Measurements from ENCODE around the gene BEST4.
"Not testable (repeated sequence)": the region's sequence is repeated elsewhere in the genome, so short reads cannot be mapped to it uniquely, and the experiment has no call there.

The BEST4 gene

DNA sequence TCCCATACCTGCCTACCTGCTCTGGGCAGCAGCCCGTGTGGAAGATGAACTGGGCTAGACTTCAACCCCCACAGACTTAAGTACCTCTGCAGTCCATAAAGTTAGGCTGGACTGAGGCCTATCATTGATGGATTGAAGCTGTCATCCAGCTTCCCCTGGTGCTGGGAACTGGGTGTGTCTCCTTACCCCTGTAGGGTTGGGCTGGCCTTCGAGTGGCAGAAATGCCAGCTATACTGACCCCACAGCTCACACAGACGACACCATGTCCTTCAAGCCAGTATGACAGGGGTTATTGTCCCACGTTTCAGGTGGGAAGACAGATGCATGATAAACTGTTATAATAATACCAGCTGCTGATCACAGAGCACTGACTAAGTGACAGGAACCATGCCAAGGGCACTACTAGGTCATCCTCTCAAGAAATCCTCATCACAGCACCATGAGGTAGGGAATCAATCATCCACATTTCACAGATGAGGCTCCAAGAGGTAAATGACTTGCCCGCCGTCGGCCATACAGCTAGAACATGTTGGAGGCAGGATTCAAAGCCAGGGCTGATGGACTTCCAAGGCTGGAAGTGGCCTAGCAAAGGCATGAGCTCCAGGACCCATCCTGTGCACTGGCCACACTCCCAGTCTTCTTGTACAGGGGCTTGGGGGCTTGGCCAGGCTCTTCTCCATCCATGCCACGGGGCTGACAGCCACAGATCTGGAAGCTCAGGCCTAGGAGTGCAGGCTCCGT lies at the start of gene BEST4:
Gene BEST4 (minus strand): TSS at position 51 of the 741 bp plus-strand sequence. CDS start 465 bp downstream, outside the sequence.
- no peak for ATAC-seq

DNA sequence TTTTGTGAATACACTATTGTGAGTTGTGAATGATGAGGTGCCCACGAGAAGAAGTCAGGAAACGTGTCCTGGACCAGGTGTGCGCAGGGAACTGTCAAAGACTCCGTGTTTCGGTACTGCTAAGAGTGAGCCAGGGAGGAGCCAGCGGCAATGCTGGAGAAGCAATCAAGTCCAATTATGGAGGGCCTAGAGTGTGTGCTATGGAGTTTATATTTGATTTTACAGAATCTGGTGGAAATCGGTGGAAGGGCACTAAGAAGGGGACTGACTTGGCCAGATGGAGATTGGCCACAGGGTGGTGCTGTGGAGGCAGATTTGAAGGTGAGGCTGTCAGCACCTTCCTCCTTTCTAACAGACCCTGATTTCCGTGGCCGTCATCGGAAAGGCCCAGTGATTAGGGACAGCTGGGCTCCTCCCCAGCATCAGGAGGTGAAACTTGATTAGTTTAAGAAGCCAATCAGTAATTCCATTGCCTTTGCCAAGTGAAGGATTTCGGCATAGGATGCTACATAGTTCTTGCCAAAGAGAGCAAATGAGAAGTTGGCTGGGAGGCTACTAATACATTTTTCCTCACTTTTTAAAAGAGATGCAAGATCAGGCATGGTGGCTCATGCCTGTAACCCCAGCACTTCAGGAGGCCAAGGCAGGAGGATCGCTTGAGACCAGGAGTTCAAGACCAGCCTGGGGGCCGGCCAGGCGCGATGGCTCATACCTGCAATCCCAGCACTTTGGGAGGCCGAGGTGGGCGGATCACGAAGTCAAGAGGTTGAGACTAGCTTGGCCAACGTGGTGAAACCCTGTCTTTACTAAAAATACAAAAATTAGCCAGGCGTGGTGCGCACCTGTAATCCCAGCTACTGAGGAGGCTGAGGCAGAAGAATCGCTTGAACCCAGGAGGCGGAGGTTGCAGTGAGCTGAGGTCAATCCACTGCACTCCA lies 48.0 kb upstream of the BEST4 start:
- ATAC-seq = peak; percentile 95 to 97

DNA sequence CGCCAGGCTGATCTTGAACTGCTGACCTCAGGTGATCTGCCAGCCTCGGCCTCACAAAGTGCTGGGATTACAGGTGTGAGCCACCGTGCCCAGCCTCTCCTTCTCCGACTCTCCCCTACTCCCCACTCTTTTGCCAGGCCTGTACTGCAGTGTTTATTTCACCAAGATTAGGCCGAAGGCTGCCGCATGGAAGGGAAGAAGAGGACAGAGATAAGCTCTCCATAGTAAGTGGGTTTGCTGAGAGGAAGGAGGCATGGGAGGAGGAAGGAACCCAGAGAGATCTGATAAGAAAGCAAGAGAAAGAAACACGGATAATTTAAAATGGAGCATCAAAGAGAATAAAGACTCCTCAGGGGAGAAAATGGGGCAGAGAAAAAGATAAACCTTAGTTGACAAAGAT lies 46.4 kb upstream of the BEST4 start:
- ATAC-seq = no peak

DNA sequence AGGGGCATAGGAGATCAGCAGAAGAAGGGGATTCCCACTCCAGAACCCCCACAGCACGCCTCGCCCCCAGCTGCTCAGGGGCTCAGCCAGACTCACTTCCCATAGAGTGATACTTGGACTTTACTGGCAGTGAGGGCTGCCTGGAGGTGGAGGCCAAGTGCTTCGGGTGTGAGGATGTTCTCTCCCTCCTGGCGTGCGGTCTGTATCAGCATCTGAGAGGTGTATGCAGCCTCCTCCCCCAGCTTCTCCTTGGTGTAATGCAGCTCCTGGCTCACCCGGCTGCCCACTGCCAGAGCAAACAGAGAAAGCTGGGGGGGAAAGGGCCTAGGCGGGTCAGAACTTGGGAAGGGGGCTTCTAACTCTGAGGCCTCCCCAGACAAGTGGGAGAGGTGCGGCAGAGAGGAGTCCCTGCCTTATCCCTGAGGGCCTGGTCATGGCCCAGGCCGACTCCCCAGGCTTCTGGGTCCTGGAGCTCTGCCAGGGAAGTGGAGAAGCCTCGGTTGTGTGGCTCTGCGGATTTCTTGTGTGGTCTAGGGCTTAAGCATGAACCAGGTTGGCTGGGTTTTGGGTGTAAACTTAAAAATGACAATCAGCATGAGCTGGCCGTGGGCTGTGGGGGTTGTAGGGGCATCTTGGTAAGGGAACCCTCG lies 44.2 kb upstream of the BEST4 start:
- ATAC-seq = no peak

DNA sequence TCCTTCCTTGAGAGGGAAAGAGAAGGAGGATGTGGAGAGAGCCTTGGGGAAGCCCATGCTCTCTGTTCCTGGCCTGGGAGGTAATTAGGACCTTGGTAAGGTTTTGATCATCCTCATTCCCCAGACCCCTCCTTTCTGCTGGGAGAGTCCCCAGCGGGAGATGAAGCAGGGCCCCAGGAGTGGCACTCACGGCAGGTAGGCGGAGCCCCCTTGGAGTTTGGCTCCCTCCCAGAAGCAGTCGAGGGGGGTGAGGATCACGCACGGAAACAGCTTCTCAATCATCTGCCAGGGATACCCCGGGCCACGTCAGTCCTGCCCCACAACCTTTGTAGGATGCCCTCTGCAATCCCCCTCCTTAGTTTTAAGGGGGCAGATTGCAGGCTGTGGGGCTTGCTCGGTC lies 43.5 kb upstream of the BEST4 start:
- ATAC-seq = no peak

DNA sequence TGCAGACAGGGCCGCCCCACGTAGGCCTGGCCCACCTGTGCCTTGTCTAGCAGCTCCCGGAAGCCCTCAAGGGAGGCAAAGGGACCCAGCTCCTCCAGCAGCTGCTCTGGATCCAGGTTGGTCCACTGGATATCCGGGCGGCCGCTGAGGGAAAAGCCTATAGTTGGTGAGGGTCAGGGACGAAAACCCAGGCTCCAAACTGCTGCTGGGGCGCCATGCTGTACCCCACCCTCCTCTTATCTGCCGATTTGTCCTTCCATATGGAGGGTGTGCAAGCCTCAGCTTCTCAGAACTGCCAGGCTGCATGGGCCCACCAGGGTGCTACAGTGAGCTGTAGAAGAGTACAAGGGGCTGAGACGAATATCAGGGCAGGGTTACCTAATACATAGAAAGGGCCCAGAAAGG lies 42.9 kb upstream of the BEST4 start:
- no peak for ATAC-seq

DNA sequence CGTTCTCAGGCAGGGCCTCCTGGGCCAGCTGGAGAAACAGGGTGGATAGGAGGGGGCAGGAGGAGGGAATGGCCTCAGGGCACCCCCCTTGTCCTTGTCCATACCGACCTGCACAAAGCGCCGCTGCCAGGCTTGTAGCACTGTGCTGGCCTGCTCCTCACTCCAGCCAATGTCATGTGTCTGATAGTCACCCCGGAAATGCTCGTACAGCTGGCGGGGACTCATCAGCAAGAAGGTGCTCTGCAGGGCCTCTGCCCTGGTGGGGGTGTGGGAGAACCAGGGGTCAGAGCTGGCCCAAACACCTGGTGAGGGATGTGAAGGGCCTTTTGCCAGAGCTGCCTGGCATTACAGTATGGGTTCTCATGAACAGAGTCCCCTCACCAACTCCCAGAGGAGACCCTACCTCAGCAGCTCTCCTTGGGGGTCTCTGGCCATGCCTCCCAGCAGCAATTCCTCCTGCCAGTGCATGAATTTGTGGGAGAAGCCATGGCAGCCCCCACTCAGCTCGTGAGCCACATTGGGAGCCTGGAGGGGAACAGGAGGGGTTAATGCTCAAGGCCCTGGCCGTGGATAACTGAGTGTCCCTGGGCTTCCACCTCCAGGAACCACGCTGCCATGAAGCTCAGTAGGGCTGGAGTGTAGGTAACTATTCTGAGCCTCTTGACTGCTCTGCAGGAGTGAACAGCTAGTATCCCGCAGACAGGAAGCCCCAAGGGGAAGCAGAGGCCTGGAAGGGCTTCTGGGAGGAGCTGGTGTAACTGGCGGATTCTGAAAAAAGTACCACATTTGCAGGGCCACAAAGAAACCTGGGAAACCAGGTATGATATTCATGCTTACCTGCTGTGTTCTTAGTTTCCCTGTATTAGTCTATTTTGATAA lies 41.8 kb upstream of the BEST4 start:
- no peak for ATAC-seq

DNA sequence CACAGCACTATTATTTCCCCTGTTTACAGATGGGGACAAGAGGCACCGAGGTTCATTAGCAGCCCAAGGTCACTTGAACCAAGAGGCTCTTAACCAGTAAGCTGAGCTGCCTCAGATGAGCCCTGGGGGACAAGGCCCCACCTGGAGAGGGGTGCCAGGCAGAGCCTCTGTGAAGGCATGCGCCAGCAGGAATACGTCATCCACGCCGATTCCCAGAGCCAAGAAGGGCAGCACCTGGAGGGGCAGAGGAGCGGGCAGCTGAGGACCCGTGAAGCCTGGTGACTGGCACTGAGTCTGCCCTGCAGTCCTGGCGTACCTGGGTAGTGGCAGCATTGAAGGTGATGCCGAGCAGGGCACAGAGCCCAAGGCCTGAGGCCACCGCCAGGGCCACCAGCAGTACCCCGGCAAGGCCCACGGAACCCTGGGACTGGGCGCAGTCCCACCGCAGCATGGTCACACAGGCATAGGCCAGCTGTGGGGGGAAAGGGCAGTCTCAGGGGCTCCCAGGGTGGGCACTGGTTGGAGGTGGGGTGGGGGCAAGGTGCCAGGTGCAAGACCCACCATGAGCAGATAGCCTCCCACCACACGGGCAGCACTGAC lies 41.0 kb upstream of the BEST4 start:
- no peak for ATAC-seq

DNA sequence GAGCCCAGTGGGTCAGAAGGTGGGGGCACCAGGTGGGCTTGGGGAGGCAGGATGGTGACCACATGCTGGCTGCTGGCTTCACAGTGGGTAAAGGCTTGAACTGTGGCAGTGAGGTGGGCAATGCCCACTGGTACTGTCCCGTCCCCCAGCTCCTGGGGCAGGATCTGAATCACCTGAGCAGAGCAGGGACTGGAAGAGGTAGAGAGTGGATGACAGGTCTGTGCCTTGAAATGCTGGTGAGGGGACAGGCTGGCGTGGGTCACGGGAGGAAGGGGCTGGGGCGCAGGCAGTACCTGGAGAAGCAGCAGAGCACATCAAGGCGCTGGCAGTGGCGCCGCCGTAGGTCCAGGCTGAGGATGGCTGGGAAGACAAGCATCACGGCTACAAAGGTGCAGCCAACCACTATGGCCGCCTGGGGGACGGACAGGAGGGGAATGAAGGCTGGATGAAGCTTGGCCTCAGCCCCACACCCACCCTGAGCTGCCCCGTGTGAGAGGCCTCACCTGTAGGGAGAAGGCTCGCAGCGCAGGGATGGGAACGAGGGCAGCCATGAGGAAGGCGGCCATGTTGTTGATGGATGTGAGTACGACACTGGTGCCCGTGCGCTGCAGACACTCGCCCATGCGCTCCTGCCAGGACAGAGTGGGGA lies 40.2 kb upstream of the BEST4 start:
- no peak for ATAC-seq

DNA sequence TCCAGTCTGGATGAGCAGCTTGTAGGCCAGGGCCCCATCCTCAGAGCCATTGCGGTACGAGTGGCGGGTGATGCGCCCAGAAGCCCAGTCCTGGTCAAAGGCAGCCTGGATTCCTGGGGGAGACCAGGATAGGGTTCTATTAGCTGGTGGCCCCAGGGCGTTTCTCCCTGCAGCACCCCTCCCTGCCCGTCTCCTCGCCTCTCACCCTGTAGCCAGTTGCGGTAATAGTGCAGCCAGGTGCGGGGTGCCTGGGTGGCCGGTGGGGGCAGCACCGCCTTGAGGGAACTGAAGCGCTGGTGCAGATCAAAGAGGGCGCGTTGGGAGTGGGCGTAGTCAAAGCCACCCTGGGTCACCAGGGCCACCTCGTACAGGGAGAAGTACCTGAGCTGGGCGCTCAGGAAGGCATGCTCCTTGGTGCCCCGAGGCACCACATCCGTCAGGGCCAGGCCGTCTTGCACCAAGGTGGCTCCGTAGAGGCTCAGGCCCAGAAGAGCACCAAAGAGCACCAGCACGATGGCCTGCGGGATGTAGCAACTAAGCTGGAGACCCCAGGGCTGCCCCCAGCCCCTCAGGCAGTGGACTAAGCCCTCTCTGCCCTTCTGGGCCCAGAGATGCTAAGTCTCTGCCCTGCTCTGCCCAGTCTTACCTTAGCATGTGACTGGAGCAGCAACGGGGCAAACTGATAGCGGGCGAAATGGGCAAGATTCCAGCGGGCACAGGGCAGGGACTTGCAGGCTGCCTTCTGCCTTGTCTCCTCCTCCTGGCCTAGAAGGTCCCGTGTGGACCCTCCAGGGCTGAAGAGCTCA lies 39.4 kb upstream of the BEST4 start:
- no peak for ATAC-seq

DNA sequence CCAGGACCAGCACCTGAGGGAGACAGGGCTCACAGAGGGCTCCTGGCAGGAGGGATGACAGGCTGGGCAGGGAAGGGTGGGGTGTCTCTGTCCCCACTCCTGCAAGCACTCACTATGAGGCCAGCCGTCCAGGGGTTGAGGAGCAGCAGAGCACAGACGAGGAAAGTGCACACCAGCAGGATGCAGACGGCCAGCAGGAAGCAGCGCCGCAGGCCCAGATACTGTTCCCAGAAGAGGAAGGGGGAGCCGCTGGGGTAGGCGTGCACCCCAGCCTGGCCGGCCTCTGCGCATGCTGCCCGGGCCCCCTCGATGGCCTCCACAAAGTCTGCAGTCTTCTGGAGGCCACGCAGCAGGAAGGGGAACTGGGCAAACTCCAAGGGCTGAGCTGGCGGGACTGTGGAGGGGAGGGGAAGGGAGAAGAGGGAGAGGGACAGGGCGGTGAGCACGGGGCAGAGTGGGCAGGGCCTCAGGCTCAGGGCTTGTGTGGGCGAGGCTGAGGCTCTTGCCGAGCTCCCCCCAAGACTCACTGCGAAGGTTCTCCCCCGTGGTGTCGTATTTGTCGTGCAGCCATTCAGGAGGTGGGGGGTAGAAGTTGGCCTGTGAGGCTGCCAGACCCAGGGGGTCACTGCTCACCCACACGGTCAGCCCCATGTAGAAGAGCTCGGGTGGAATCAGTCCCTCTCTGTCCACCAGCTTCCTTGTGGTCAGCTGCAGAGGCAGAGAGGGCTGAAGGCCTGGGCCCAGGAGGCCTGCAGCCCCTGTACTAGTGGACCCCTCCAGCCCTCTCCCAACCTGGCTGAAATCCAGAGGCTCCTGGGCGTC lies 38.6 kb upstream of the BEST4 start:
- no peak for ATAC-seq

DNA sequence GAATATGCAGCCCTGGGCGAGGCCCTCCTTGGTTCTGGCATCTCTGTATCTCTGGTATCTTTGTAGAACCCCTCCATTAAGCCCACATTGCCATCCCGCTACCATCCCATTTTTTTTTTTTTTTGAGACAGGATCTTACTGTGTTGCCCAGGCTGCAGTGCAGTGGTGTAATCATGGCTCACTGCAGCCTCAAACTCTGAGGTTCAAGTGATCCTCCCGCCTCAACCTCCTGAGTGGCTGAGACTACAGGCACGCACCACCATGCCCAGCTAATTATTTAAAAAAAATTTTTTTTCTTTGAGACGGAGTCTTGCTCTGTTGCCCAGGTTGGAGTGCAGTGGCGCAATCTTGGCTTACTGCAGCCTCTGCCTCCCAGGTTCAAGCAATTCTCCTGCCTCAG lies 36.4 kb upstream of the BEST4 start:
- not testable (repeated sequence) for ATAC-seq

DNA sequence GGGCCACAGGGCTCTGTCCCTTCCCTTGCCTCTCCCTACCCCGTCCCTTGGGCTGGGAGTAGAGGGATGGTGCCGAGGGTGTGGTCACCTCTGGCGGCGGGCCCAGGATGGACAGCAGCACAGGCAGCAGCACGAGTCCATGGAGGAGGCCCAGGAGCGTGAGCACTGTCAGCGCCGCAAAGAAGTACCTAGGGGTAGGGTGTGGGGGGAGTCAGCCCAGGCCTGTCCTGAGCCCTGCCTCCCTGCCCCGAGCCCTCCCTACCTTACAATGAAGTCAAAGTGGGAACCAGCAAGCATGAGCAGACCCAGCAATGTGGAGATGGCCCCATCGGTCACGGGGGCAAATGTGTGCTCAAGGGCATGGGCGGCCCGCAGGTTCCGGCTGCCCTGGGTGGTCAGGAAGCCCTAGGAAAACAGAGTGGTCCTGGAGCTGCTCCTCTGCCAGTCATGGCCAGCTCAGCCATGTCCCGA lies 35.0 kb upstream of the BEST4 start:
- ATAC-seq = no peak

DNA sequence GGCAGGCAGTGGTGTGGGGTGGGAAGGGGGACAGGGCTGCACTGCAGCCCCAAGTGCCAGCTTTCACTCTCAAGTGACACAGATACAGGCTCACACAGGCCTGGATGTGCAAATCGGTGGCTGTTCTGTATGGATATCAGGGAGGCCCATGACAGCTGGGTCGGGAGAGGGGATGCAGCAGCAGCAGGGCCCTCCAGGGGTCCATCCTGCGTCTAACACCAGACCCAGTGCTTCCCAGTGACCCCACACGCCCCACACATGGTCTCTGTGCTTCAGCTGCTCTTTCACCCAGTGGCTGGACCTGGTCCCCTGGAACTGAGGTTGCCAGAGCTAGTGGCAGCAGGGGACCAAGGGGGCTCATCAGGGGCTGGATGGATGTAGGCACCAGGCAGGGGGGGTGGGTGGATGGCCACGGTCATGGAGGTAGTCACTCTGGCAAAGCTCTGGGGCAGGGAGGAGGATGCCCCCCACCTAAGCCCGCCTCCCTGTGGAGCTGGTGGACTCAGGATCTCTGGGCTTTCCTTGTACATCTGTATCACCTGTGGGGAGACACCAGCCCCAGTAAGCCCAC lies 34.2 kb upstream of the BEST4 start:
- no peak for ATAC-seq

DNA sequence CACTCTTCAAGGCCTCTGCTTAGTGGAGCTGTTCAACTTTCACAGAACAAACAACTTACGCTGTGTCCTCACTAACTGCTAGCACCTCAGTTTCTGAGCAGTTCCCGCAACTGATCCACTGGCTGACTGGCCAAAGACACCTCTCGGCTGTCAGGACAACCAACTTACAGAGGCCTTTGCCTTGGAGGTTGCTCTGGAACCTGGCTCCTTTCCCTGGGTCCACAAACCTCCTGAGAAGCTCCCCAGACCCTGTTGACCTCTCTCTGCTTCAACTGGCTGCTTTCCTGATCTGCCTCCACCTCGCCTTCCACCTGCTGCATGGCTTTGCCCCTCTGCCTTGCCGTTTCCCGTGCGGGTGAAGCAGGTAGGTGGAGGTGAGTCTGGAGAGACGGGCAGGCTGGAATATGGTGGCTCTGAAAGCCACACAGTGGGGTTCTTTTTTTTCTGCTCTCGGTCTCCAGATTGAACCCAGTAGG lies 33.3 kb upstream of the BEST4 start:
- ATAC-seq = no peak

DNA sequence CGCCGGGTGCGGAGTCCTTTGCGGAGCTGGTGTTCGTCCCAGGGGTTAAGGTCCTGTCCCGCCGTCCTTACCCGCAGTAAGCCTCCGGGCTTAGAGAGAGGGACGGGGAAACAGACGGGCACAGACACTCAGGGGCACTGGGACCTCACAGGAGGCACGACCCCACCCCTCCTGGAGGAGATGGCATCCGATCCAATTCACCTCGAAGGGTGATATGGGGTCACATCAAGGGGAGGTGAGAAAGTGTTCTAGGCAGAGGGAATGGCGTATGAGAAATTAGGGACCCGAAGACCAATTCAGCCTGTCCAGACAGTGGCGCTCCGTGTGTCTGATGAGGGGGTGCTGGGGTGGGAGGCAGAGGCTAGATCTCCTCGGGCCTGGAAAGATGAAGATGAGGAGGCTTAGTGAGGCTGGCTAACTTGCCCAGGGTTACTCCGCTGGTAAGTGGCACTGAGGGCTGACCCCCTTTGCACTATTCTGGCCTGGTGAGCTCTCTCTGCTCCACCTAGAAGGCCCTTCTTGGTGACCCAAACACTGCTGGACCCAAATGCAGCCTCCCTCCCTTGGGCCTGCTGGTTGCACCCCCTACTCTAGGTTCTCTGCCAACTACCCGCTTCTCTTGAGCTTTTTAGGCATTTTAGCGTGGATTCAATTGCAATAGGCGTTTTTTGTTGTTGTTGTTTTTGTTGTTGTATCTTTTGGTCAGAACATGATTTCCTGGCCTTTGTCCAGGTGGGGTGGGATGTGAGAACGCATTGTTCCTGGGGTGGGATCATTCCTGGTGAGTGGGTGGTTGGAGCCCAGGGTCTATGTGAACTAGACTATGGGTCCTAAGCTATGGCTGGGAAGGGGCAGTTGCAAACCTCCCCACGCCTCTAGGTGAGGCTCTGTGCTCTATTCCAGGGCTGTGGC lies 32.6 kb upstream of the BEST4 start:
- peak in 1 of 2 donors; percentile 2 for ATAC-seq

DNA sequence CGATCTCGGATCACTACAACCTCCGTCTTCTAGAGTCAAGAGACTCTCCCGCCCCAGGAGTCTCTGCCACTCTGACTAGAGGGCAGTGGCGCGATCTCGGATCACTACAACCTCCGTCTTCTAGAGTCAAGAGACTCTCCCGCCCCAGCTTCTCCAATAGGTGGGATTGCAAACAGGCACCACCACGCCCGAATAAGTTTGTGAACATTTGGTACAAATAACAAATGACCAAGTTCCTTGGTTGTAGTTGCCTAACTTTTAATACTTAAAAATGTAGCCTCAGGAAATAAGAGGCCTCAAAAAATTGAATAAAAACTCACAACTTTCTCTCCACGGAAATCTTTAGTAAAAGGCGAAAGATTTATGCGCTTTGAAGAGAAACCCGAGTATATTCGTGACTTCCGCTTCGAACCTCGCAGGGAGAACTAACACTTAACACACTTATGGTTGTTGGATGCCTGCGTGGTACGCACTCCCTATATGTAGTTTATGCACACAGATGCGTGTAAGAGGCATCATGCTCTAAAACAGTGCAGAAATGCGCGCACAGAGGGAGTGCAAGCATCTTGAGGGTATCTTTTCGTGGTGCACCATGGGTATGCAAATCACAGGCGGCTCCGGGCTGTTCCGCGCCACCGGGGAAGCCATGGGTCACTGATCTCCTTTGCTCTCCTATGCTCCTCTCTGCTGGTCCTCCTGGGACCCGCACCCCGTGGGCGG lies 31.8 kb upstream of the BEST4 start:
- ATAC-seq = peak; percentile 93 to 94

Data from activated CD4-positive, CD25-positive, alpha-beta regulatory T cell treated with anti-CD3 and anti-CD28 coated beads, Interleukin-2, amount 50 U/mL, for 24 hours (primary cell).